GM10847 (cell line): ENCODE measurements around the gene NOTCH1.

Experiments used
- POLR2A ChIP-seq: IDR thresholded peaks from 2 replicates; pipeline ENCODE4 v1.6.1; 2011; ENCODE audit not compliant: insufficient read length; ENCODE audit errors: extremely low read depth

The NOTCH1 gene

GRCh38 chr9:136569526-136570148, 23.8 kb upstream of the NOTCH1 start:
- TF ChIP-seq POLR2A = no peak

- no peak for TF ChIP-seq POLR2A
These were observed 22.6 kb upstream of the NOTCH1 start for GRCh38 chr9:136568288-136569081.

GRCh38 chr9:136567651-136568287, 21.9 kb upstream of the NOTCH1 start:
- no peak for TF ChIP-seq POLR2A

- TF ChIP-seq POLR2A = no peak
These were observed 21.1 kb upstream of the NOTCH1 start for GRCh38 chr9:136566901-136567300.

- no peak for TF ChIP-seq POLR2A
These were observed 20.7 kb upstream of the NOTCH1 start for GRCh38 chr9:136566553-136566895.

- TF ChIP-seq POLR2A = no peak
These were observed 20.1 kb upstream of the NOTCH1 start for GRCh38 chr9:136565715-136566552.

GRCh38 chr9:136565086-136565714, 19.4 kb upstream of the NOTCH1 start:
- no peak for TF ChIP-seq POLR2A

- TF ChIP-seq POLR2A = no peak
These were observed 18.6 kb upstream of the NOTCH1 start for GRCh38 chr9:136564379-136564988.

GRCh38 chr9:136563646-136564325, 17.9 kb upstream of the NOTCH1 start:
- TF ChIP-seq POLR2A = no peak

- TF ChIP-seq POLR2A = no peak
These were observed 17.1 kb upstream of the NOTCH1 start for GRCh38 chr9:136562746-136563495.

- TF ChIP-seq POLR2A = no peak
These were observed 15.9 kb upstream of the NOTCH1 start for GRCh38 chr9:136561779-136562178.

GRCh38 chr9:136560586-136560985, 14.7 kb upstream of the NOTCH1 start:
- TF ChIP-seq POLR2A = no peak

- no peak for TF ChIP-seq POLR2A
These were observed 12.5 kb upstream of the NOTCH1 start for GRCh38 chr9:136558373-136558772.
